ENCODE measurements around the gene PLD4.

- no peak for TF ChIP-seq CTCF (IDR thresholded peaks at IDR 0.05 in 2 of 3, conservative IDR thresholded peaks at IDR 0.05 in 1 of 3; ENCODE audit: insufficient read depth in 2 of 3, low read depth in 1 of 3, low read length in 3 of 3)
- TF ChIP-seq MYC (IDR thresholded peaks at IDR 0.05; ENCODE audit: low read depth, low read length) = no peak
- TF ChIP-seq MYC (CRISPR knock-in tag; IDR thresholded peaks at IDR 0.05; ENCODE audit: borderline replicate concordance, low read depth) = no peak
- no peak for TF ChIP-seq ZNF174 (CRISPR knock-in tag; IDR thresholded peaks at IDR 0.05)
Observed at GRCh38 chr14:104879201-104879982, 45.3 kb upstream of the PLD4 start.
